OCI-LY1 (cell line): ENCODE data around the gene SYTL4.

Source experiments
- EZH2 ChIP-seq: fragments of 200-600 bp; sonication (generic), shearing (Covaris generic); IDR thresholded peaks from 2 replicates; pipeline ENCODE4 v1.8.0; 2017; ENCODE audit warnings: borderline replicate concordance, mixed run types, mild to moderate bottlenecking, antibody characterized with exemption, low read length, moderate library complexity, mixed read lengths
- TF ChIP-seq, protein P1 (sequence below): fragments of 200-600 bp; sonication (generic), shearing (Covaris generic); IDR thresholded peaks from 2 replicates; pipeline ENCODE4 v1.5.1; 2017; ENCODE audit warnings: mild to moderate bottlenecking, antibody characterized with exemption, low read length, moderate library complexity, mixed read lengths

DNA sequence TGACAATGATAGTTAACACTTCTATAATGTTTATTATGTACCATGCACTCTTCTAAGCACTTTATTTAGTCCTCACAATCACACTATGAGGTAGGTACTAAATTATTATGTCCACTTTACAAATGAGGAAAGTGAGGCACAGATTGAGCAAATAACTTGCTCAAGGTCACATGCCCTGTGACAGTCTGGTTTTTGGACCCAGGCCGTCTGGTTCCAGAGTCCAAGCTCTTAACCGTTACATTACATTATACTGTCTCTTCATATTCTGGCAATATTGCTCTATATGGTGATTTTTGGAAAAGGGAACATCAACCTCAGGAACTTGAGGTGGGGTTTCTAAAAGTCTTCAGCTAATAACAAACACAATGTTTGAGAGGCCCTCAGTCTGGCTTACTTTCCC lies 12.8 kb downstream of the SYTL4 start:
- TF ChIP-seq, protein P1, sequence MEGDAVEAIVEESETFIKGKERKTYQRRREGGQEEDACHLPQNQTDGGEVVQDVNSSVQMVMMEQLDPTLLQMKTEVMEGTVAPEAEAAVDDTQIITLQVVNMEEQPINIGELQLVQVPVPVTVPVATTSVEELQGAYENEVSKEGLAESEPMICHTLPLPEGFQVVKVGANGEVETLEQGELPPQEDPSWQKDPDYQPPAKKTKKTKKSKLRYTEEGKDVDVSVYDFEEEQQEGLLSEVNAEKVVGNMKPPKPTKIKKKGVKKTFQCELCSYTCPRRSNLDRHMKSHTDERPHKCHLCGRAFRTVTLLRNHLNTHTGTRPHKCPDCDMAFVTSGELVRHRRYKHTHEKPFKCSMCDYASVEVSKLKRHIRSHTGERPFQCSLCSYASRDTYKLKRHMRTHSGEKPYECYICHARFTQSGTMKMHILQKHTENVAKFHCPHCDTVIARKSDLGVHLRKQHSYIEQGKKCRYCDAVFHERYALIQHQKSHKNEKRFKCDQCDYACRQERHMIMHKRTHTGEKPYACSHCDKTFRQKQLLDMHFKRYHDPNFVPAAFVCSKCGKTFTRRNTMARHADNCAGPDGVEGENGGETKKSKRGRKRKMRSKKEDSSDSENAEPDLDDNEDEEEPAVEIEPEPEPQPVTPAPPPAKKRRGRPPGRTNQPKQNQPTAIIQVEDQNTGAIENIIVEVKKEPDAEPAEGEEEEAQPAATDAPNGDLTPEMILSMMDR = no peak
- no peak for TF ChIP-seq EZH2
